Measurements from ENCODE around the gene GNAQ. TPM values are rescaled to one million over a fixed set of nuclear protein-coding genes. Genes with fewer than 3 reads are reported as not detected.

Gene GNAQ
- total RNA-seq, 4 donors from 2014 or later, result 40.8 to 54.7 (median 53.8) TPM

DNA sequence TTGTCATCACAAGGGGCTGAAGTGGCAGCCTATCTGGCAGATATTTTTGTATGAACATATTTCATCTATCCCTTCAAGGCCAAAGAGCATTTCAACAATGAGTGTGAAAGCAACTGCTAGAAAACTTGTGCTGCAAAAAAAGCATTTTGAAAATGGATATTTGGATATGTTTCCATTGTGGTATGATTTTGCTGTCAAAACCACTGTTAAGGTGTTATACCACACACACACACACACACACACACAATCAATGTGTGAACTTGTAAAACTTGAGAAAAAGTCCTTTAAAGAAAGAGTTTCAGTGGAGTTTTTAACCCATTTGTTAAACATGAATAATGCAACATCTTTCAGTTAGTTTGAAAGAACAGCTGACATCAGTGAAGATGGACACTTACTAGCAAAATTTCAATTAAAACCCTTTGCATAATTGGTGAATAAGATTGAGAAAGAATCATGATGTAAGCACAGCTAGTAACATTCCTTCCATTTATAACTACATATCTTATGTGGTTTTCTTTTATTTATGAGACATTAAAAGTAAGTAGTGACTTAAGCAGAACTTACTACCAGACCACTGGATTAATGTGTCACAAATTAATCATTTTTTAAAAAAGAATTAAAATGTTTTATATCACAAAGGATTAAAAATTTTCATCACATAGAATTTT, 200.9 kb downstream of the GNAQ start:
- DNase-seq (ENCODE audit: low spot score), result no peak
- TF ChIP-seq CTCF (IDR thresholded peaks at IDR 0.05), result no peak
- no peak for ATAC-seq (ENCODE audit: low FRiP score)

- TF ChIP-seq CTCF (IDR thresholded peaks at IDR 0.05), result no peak
- DNase-seq (ENCODE audit: low spot score) (no peak), ATAC-seq (ENCODE audit: low FRiP score) (no peak)
These were observed 202.2 kb downstream of the GNAQ start for GRCh38 chr9:77829420-77829819.

DNA sequence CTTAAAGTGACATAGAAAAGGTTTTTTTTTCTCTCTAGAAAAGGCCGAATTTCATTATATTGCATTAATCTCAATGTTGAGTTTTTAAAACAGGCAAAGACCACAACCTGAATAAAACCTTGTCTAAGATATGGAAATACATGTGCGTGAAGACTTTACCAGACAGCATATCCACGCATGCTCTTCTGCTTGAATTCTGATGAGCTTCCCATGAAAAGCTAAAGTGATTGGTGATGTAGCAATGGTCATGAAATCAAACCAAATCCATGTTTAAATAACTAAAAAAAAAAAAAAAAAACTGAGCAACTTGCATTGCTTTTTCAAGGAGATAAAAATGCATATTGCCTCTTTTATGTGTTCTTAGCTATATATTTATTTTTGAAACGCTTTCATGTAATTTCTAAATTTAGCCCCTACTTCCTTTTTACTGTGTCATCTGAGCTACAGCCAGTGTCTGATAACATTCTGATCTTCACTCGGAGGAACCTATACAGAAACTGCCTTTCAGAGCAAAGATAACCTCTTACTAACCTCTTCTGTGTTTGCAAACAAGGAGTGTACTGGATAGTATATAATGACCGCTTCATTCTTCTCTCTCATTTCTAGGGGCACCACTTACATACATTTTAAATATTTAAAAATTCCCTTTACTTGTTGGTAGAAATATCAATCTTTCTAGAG, 204.4 kb downstream of the GNAQ start:
- ATAC-seq (ENCODE audit: low FRiP score), result no peak
- no peak for DNase-seq (ENCODE audit: low spot score)
- TF ChIP-seq CTCF (IDR thresholded peaks at IDR 0.05), result no peak

DNA sequence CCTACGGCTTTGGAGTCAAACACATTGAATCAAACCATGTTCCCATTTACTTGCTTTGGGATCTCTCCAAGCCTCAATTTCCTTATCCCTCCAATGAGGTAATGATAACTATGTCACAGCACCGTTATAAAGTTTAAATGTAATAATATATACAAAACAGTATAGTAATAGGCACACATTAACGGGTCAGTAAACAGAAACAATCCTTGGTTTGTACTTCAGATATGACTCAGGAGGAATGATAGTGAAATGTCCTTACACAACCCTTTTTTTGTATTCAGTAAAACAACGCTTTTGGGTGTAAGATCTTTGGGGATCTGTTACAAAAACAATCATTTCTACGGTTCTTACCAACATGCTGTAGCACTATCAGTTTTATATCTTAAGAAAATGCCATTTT, 205.0 kb downstream of the GNAQ start:
- no peak for ATAC-seq (ENCODE audit: low FRiP score)
- no peak for DNase-seq (ENCODE audit: low spot score)
- TF ChIP-seq CTCF (IDR thresholded peaks at IDR 0.05), result no peak

DNA sequence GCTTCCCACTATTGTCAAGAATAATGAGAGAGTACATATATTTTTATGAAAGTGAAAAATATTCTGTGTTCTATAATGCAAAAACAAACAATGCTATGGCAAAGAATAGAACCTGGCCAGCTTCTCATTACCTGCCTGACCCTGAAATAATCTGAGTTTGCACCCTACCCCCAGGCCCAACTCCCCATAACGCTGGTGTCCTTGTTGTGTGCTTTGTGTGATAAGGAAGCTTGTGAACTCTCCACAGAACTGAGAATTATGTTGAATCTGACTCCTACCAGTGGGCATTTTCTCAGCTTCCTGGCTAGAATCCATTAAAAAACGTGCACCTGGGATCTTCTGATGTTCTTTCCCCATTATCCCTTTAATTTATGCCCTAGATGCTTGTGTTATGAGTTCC, 205.5 kb downstream of the GNAQ start:
- ATAC-seq (ENCODE audit: low FRiP score) (no peak), DNase-seq (ENCODE audit: low spot score) (no peak)
- no peak for TF ChIP-seq CTCF (IDR thresholded peaks at IDR 0.05)

- ATAC-seq (ENCODE audit: low FRiP score) (no peak), DNase-seq (ENCODE audit: low spot score) (no peak)
- no peak for TF ChIP-seq CTCF (IDR thresholded peaks at IDR 0.05)
These were observed 206.2 kb downstream of the GNAQ start for GRCh38 chr9:77825361-77825760.

All from omental fat pad (tissue), 4 donors.